Panc1 (cell line): ENCODE measurements around the gene MCEE. TPM values are rescaled to one million over a fixed set of nuclear protein-coding genes. Genes with fewer than 3 reads are reported as not detected.
"Not testable (repeated sequence)": the region's sequence is repeated elsewhere in the genome, so short reads cannot be mapped to it uniquely, and the experiment has no call there.

Source experiments
- ATAC-seq: fragments of 200-7000 bp; cut with Tn5 transposase; 2 replicates; pipeline ENCODE4 v1.9.1; 2020; ENCODE audit warnings: mild to moderate bottlenecking, moderate library complexity
- Bru-seq: library from RNA; stranded (reverse); fragments of 400-500 nt; gene quantifications from one replicate; lab custom pipeline; 2021; lab: Mats Ljungman, UMichigan
- BruChase-seq, 2 experiments: library from RNA; stranded (reverse); fragments of 400-500 nt; gene quantifications; one replicate each; lab custom pipeline; 2021; lab: Mats Ljungman, UMichigan
- BruUV-seq: library from RNA; stranded (reverse); fragments of 400-500 nt; replicated peaks from 2 replicates; lab custom pipeline; 2021; lab: Mats Ljungman, UMichigan
- CTCF ChIA-PET: fragments of 300-600 bp; sonication (Branson Sonifier 250); formaldehyde crosslinking; loops from one replicate; lab custom pipeline; 2022; ENCODE audit warnings: antibody characterized with exemption; lab: Charles Lee
- POLR2A ChIA-PET: fragments of 300-600 bp; sonication (Branson Sonifier 250); formaldehyde crosslinking; loops from one replicate; lab custom pipeline; 2022; ENCODE audit warnings: antibody characterized with exemption; lab: Charles Lee
- DNase-seq: peaks from one replicate; pipeline ENCODE4 v3.0.0-alpha.2; 2010; ENCODE audit warnings: low read depth, low spot score
- H3K27ac ChIP-seq: 2 replicates; pipeline ENCODE4 v1.5.1; 2011; ENCODE audit warnings: mild to moderate bottlenecking, low read length, inconsistent platforms
- H3K27me3 ChIP-seq: fragments of 200-500 bp; sonication (Bioruptor generic); 2 replicates; pipeline ENCODE4 v1.6.0; 2014; ENCODE audit warnings: low read length, inconsistent platforms; ENCODE audit not compliant: control insufficient read depth, insufficient read depth
- H3K36me3 ChIP-seq: fragments of 200-500 bp; sonication (Bioruptor generic); 2 replicates; pipeline ENCODE4 v1.5.1; 2014; ENCODE audit warnings: inconsistent platforms, mild to moderate bottlenecking, low read length, moderate library complexity; ENCODE audit not compliant: control insufficient read depth, insufficient read depth
- H3K4me1 ChIP-seq: 2 replicates; pipeline ENCODE4 v1.5.1; 2011; ENCODE audit warnings: inconsistent platforms, mild to moderate bottlenecking, low read length, moderate library complexity; ENCODE audit not compliant: control insufficient read depth, insufficient read depth
- H3K4me3 ChIP-seq, 2 experiments: 2 replicates each; pipeline ENCODE4 v1.5.1; 2011 to 2012; ENCODE audit warnings: low read depth in 2 of 2, low read length in 2 of 2, mild to moderate bottlenecking in 2 of 2, inconsistent platforms in 1 of 2, moderate library complexity in 1 of 2
- H3K9me3 ChIP-seq: fragments of 200-500 bp; sonication (Bioruptor generic); 2 replicates; pipeline ENCODE4 v1.5.1; 2014; ENCODE audit warnings: low read depth, mild to moderate bottlenecking, inconsistent platforms, low read length, moderate library complexity; ENCODE audit not compliant: control insufficient read depth, insufficient read depth
- CTCF ChIP-seq: fragments of 450-650 bp; IDR thresholded peaks from 2 replicates; pipeline ENCODE4 v1.5.1; 2017; ENCODE audit warnings: mild to moderate bottlenecking
- POLR2AphosphoS5 ChIP-seq: IDR thresholded peaks from 2 replicates; pipeline ENCODE4 v1.6.1; 2012; ENCODE audit warnings: mild to moderate bottlenecking, low read depth, low read length, moderate library complexity
- REST ChIP-seq, 2 experiments: IDR thresholded peaks; 2 replicates each; pipeline ENCODE4 v1.6.1; 2011 to 2012; ENCODE audit warnings: low read depth in 2 of 2, control low read depth in 1 of 2, low read length in 1 of 2, mild to moderate bottlenecking in 1 of 2, moderate library complexity in 1 of 2; ENCODE audit not compliant: insufficient read depth in 1 of 2
- SIN3A ChIP-seq: IDR thresholded peaks from 2 replicates; pipeline ENCODE4 v1.6.1; 2012; ENCODE audit warnings: low read depth, mild to moderate bottlenecking, low read length, moderate library complexity, borderline replicate concordance; ENCODE audit not compliant: insufficient read depth
- TCF7L2 ChIP-seq: IDR thresholded peaks from 2 replicates; pipeline ENCODE4 v1.6.1; 2011; ENCODE audit warnings: mild to moderate bottlenecking, low read depth, low read length, inconsistent platforms
- in situ Hi-C: cut with HindIII; loops from 2 replicates; pipeline ENCODE4 v1.10.0; 2016; ENCODE audit warnings: low sequenced_read_pairs, low pct_unique_long_range_greater_than_20kb
- intact Hi-C: fragments of 100-400 bp; cut with micrococcal nuclease; formaldehyde crosslinking; loops from one replicate; pipeline ENCODE4 v1.10.0; 2022; ENCODE audit not compliant: unreplicated experiment
- long read RNA-seq: library from polyadenylated mRNA; unstranded; transcript quantifications from one replicate; pipeline ENCODE4 v2.0.0, GENCODE V29; 2021; ENCODE audit not compliant: unreplicated experiment
- polyA plus RNA-seq: library from polyadenylated mRNA; unstranded; fragments of >200 nt; gene quantifications from one replicate; pipeline ENCODE4 v1.2.1, GENCODE V29; 2012; ENCODE audit warnings: missing spikeins; ENCODE audit not compliant: insufficient read length
- total RNA-seq: library from RNA; stranded (reverse); gene quantifications from one replicate; pipeline ENCODE4 v1.2.1, GENCODE V29; 2021; ENCODE audit not compliant: unreplicated experiment

MCEE gene
- 4.8 TPM for total RNA-seq
- 3.4 TPM for polyA plus RNA-seq
- Bru-seq, nascent RNA: percentile 57 among the genes with signal in this experiment
- BruChase-seq, experiment 1, labeled RNA remaining after a 2-hour chase: percentile 59 among the genes with signal in this experiment
- percentile 57 among the genes with signal in this experiment for BruChase-seq, experiment 2, labeled RNA remaining after a 6-hour chase
- long read RNA-seq, partial matches to known transcripts: 1 of 4 reads
- long read RNA-seq, other reads (novel, unspliced or antisense): 2 of 4 reads

- BruUV-seq: no TSS peak
- peak; percentile 99 for ATAC-seq
Observed at GRCh38 chr2:71130152-71130904, at the start of gene MCEE, which contains the start of gene MPHOSPH10. TSS of gene MCEE (minus strand) at chr2:71130229. CDS start at chr2:71130219, 10 bp downstream. TSS of gene MPHOSPH10 (plus strand) at chr2:71130634. CDS start at chr2:71130666, 32 bp downstream.

GRCh38 chr2:71178836-71179235 lies 48.8 kb upstream of the MCEE start:
- in situ Hi-C loops, H3K9me3 ChIP-seq, CTCF ChIA-PET, POLR2A ChIA-PET, H3K27me3 ChIP-seq, H3K27ac ChIP-seq, DNase-seq, BruUV-seq, H3K36me3 ChIP-seq, ATAC-seq, H3K4me3 ChIP-seq, intact Hi-C loops, H3K4me1 ChIP-seq: not testable (repeated sequence)

More at GRCh38 chr2:71130152-71130904, at the start of gene MCEE, which contains the start of gene MPHOSPH10:
- H3K4me1 ChIP-seq: peaks cover 10% of the 10 kb centered on the region
- ChIA-PET POLR2A (no interaction called here), CTCF (no interaction called here)
- no peaks in the 10 kb centered on the region for H3K27me3 ChIP-seq
- H3K4me3 ChIP-seq: peak within 1 kb of the TSS; percentile 98 to 99
- intact Hi-C loops (no loop called here), in situ Hi-C loops (no loop called here)
- TF ChIP-seq POLR2AphosphoS5 (peak; percentile 92; the same call in 1 of the 2 replicates), TCF7L2 (peak; percentile 58), CTCF (no peak), REST (IDR thresholded peaks at IDR 0.05; ENCODE audit: insufficient read depth in 1 of 2, low read depth in 2 of 2, low read length in 1 of 2) (peak; percentile 75 to 84), SIN3A (peak; percentile 90; the same call in 1 of the 2 replicates)
- peak; percentile 81 for DNase-seq
- peaks cover 29% of the 10 kb centered on the region for H3K36me3 ChIP-seq
- peak within 1 kb of the TSS; percentile 91 for H3K27ac ChIP-seq
- no peaks in the 10 kb centered on the region for H3K9me3 ChIP-seq
